HG03175 (cell line): Measurements from ENCODE around the gene COL25A1.
A peak's percentile ranks its signal among the peaks of the same experiment; 100 is the strongest.

Experiments used
- ATAC-seq: cut with Tn5 transposase; IDR thresholded peaks from one replicate; pipeline ENCODE4 v1.9.1; 2021; ENCODE audit warnings: mild to moderate bottlenecking, moderate library complexity; ENCODE audit not compliant: unreplicated experiment

Gene COL25A1

DNA sequence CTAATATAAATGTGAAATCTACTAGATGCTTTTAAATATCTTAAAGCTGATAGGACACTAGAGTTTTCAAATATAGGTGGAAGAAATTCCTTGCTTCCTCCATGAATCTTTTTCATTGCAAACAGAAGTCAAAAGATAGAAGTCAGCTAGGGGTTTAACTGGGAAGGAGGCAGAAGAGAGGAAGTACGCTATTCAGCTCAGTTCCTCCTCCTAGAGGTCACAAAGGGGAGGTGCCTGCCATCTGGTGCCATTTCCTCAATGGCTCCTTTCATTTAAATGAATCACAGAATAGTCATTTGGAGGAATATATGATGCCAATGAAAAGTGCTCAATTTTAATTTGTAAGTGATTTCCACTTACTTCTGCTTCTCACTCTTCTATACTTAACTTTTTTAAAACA, 8.5 kb downstream of the COL25A1 start:
- ATAC-seq: peak; percentile 96

GRCh38 chr4:109291707-109292238, 10.7 kb downstream of the COL25A1 start:
- ATAC-seq: no peak

GRCh38 chr4:109290918-109291317, 11.5 kb downstream of the COL25A1 start:
- no peak for ATAC-seq

DNA sequence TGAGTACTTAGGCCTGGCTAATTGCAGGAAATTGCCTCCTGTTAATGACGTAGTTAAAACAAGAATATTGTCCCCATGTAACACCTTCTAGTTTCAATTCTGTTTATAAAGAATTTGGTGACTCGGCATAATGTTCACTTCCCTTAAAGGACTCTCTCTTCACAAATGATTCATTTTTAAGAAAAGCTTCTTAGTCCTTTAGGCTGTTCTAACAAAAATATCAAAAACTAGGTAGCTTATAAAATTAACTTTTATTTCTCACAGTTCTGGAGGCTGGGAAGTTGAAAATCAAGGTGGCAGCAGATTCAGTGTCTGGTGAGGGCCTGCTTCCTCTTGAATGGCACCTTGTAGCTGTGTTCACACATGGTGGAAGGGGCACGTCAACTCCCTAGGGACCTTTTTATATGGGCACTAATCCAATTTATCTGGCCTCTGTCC, 23.8 kb downstream of the COL25A1 start:
- peak; percentile 97 for ATAC-seq

- ATAC-seq: peak; percentile 41
Measured at GRCh38 chr4:109276482-109277095, 25.9 kb downstream of the COL25A1 start.

DNA sequence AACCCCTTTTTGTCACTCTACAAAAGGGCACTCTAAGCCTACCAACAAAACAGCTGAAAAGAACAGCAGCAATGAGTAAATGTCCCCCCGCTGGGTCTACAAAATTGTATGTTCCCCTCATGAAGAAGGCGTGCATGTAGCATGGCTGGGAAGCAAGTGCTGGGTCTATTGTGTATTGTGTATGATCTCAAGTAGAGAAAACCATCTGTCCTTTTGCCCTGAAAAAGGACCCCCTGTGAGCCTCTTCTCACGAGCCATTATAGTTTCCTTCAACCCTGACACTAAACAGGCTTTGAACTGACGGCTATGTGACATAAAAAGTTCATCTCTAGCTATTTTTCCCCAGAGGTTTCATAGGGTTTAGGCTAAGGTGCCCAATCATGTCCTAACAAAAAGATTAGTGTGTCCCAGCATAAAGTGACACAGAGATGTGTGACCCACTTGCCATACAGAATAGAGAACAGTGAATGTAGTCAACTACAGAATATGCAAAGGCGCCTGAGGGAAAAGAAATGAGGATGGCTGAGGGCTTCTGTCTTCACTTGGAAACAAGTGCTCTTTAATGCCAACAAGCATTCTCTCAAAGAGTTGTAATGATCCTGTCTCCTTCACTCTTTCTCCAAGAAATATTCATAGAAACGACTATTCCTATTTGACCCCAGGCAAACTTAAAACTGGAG, 27.3 kb downstream of the COL25A1 start:
- no peak for ATAC-seq

GRCh38 chr4:109266891-109267290, 35.6 kb downstream of the COL25A1 start:
- ATAC-seq: no peak

GRCh38 chr4:109266236-109266635, 36.2 kb downstream of the COL25A1 start:
- no peak for ATAC-seq

- ATAC-seq: no peak
Measured at GRCh38 chr4:109263721-109264120, 38.7 kb downstream of the COL25A1 start.

DNA sequence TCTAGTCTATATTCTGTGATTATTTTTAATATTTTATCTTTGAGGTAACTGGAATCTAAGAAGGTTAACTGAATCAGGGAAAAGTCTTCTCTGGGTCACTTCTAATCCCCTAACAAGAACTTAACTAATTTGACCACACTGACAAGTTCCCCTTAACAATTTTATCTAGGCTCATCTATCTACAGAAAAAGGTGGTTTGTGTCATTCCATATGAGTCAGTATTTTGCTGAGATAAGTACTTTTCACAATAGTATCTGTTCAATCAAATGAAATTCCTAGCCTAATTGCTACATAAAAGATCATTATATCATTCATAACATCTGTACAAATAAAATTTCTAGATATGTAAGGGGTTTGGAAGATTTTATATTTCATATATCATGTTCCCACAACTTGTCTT, 45.6 kb downstream of the COL25A1 start:
- ATAC-seq: no peak

- no peak for ATAC-seq
Measured at GRCh38 chr4:109254845-109255244, 47.6 kb downstream of the COL25A1 start.

- ATAC-seq: no peak
Measured at GRCh38 chr4:109251396-109251795, 51.1 kb downstream of the COL25A1 start.

DNA sequence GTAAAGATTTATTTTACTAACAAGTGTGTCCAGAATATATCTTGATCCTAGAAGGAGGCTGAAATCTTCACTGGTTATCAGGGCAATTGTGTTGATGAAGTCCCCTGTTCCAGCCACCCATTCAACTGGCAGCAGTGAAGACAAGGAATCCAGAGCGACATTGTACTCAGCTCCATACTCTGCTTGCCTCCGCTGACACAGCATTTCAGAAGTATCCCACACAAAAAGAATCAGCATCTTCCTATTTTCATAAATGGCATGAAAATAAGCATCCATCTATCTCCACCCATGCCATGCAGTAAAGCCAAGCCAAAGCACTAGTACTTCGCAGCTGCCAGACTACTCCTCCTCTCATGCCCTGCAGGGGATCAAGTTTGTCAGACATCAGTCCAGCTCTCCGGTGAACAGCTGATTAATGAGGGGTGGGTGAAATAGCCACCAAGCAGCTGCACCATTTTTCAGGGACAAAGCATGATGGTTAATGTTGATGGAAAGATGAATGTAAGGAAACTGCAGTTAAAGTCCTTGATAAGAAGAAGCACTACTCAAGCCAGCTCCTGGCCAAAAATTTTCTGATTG, 54.0 kb downstream of the COL25A1 start:
- no peak for ATAC-seq

DNA sequence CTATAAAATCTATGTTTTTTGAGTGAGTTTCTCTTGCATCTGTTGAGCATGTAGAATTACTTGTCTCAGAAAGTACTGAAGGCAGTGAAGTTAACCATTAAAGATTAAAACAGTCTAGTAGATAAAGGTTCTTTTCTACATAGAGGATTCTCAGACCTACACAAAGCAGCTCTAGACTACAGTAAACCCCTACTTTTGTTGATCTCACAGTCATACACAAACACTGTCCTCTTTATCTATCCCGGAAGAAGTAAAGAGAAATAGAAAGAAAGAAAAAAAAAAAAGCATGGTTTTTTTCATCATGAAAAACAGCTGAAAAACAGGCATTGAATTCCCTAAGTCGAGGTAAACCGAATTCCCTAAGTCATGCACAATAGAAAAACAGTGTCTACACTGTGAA, 58.6 kb downstream of the COL25A1 start:
- ATAC-seq: no peak

DNA sequence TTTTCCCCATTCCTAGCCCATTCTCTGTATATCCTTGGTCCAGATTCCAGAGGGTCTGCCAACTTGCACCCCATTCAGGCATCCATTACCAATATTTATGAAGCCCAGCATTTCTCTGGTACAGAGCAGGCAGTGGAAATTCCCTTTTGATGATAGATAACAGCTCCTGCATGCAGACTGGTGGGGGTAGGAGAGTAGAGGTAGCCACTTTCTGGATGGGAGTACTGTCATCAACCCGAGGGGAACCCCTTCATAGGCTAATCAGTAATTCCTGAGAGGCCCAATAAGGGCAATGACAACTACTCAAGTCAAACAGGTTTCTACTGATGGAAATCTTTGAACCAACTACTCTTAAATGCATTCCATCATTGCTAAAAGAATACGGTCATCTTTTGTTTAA, 63.7 kb downstream of the COL25A1 start:
- ATAC-seq: no peak

DNA sequence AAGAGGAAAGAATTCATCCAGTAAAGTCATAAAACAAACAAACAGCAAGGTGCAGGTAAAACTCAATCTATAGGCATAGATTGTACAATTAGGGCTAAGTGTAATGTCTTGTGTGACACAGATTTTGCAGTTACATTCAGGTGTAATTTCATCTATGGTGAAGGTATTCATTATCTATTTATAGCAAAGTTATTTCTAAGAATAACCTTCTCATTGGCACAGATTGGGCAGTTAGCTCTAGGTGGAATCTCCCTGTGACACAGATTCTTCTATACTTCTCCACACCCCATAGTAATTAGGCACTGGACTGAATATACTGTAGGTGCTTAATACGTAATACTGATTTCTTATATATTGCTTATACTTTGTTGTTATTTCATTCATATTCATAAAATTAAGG, 66.8 kb downstream of the COL25A1 start:
- ATAC-seq: no peak

DNA sequence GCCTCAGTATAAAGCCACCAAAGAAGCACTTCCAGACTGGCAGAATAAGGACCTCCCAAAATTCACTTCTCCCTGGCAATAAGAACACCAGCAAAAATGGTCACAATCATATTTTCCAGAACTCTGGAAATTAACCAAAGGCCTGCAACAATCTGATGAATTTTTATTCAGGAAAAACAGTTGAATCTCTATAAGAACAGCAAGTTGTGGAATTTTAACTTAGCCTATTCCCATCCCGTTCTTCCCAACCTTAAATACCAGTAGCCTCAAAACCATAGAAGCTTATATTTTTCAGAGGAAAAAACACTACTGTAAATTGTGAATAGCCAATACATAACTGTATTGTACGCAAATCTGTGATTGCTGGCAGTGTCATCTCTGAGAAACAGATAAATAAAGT, 67.9 kb downstream of the COL25A1 start:
- no peak for ATAC-seq

- ATAC-seq: no peak
Measured at GRCh38 chr4:109233570-109233969, 68.9 kb downstream of the COL25A1 start.

GRCh38 chr4:109232681-109233080, 69.8 kb downstream of the COL25A1 start:
- ATAC-seq: no peak

DNA sequence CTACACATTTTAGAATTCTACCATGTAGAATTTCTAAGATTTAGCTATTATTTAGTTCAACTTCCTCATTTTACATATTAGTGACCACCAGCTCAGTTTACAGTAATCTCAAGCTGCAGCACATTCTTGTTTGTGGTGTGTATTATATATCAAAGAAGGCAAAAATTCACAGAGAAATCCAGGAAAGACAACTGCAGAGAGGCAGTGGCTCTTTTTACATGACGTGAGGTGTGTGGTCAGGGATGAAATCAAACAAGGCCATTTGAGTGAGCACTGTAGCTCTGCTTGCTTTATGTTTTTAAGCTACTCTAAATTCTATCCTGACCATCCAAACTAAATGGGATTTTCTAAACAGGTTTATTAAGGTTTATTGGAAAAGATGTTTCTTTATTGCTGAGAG, 71.1 kb downstream of the COL25A1 start:
- ATAC-seq: no peak

DNA sequence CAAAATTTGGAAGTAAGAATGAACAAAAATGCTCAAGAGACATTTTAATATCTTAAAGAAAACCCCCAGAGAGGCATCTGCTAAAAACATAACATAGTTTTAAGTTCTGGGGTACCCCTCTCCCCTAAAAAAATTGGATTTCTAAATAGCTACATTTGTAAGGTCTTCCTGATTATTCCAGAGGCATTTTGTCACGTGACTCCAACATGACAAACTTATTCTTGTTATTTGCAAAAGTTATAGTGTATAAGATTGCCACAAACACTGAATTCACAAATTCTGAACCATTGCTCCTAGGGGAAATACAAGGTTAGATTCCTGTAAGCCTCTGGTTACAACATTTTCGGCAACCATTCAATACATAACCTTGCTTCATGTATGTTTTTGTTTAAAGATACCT, 73.4 kb downstream of the COL25A1 start:
- ATAC-seq: no peak

DNA sequence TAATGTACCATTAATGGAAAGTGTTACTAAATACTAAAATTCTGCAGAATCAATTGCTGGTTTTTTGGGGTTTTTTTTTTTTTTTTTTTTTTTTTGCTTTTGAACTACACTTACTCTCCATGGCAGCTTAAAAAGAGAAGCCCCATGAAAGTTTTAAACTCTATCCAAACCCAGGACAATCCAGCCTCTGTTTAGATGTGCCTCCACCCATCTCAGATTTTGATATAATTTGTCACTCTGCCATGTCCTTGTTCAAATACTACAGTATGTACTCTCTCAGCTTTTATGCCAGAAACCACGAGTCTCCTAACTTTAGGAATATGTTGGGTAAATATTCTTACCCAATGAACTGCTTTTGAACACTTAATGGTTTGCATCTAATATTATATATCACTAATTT, 84.2 kb downstream of the COL25A1 start:
- ATAC-seq: no peak
